BLaER1 treated with 17β-estradiol and CSF1 and Interleukin-3, amounts not matched to agents 10 nM and 100 nM (cell line): ENCODE measurements around the gene ASCL2.
A peak's percentile ranks its signal among the peaks of the same experiment; 100 is the strongest.

Experiments
- H3K27ac ChIP-seq, 11 experiments: shearing (Covaris generic); formaldehyde crosslinking; 2 replicates each; pipeline ENCODE4 v1.8.1; 2022
- H3K27me3 ChIP-seq, 11 experiments: shearing (Covaris generic); formaldehyde crosslinking; 2 replicates each; pipeline ENCODE4 v1.8.1; 2022
- H3K36me3 ChIP-seq, 11 experiments: shearing (Covaris generic); formaldehyde crosslinking; 2 replicates each; pipeline ENCODE4 v1.8.1; 2022
- H3K4me1 ChIP-seq, 10 experiments: shearing (Covaris generic); formaldehyde crosslinking; 2 replicates each; pipeline ENCODE4 v1.8.1; 2022
- H3K4me2 ChIP-seq, 11 experiments: shearing (Covaris generic); formaldehyde crosslinking; 2 replicates each; pipeline ENCODE4 v1.8.1; 2022
- H3K4me3 ChIP-seq, 10 experiments: shearing (Covaris generic); formaldehyde crosslinking; 2 replicates each; pipeline ENCODE4 v1.8.1; 2022
- H3K9ac ChIP-seq, 11 experiments: shearing (Covaris generic); formaldehyde crosslinking; 2 replicates each; pipeline ENCODE4 v1.8.1; 2022
- H3K9me3 ChIP-seq, 11 experiments: shearing (Covaris generic); formaldehyde crosslinking; replicated peaks in 1 of 11; 2 replicates each; pipeline ENCODE4 v1.8.1; 2022
- H4K20me1 ChIP-seq, 11 experiments: shearing (Covaris generic); formaldehyde crosslinking; 2 replicates each; pipeline ENCODE4 v1.8.1; 2022
- Cebpa-rat ChIP-seq, 11 experiments: shearing (Covaris generic); IDR thresholded peaks; 2 replicates each; pipeline ENCODE4 v1.8.1; 2022

Gene ASCL2

GRCh38 chr11:2275334-2276279 is 5.2 kb upstream of the ASCL2 start:
- no peak overlapping the region for H3K27ac ChIP-seq
- H3K36me3 ChIP-seq = no peaks in the 10 kb centered on the region
- H3K4me2 ChIP-seq = no peak overlapping the region
- no peak overlapping the region for H3K4me3 ChIP-seq
- H3K9me3 ChIP-seq = peaks cover 5 to 35% (median 15%) of the 10 kb centered on the region in 11 experiments; a peak in 21 of 22 replicates
- H4K20me1 ChIP-seq = peaks cover 0 to 4% (median 0%) of the 10 kb centered on the region in 11 experiments; a peak in 1 of 22 replicates
- peaks cover 7 to 65% (median 58%) of the 10 kb centered on the region in 11 experiments; a peak in 21 of 22 replicates for H3K27me3 ChIP-seq
- TF ChIP-seq Cebpa-rat (IDR thresholded peaks at IDR 0.05) = no peak
- H3K9ac ChIP-seq = no peak overlapping the region
- H3K4me1 ChIP-seq = peaks cover 0 to 21% (median 7%) of the 10 kb centered on the region in 10 experiments; a peak in 10 of 20 replicates

- Histone ChIP-seq H3K4me3 (no peak overlapping the region), H3K27me3 (peaks cover 9 to 83% (median 75%) of the 10 kb centered on the region in 11 experiments; a peak in 21 of 22 replicates), H3K27ac (no peak overlapping the region), H3K9ac (no peak overlapping the region), H4K20me1 (peaks cover 0 to 5% (median 0%) of the 10 kb centered on the region in 11 experiments; a peak in 1 of 22 replicates), H3K36me3 (no peaks in the 10 kb centered on the region), H3K9me3 (peaks cover 15 to 31% (median 16%) of the 10 kb centered on the region in 11 experiments; a peak in 21 of 22 replicates), H3K4me1 (peaks cover 7 to 32% (median 17%) of the 10 kb centered on the region in 10 experiments), H3K4me2 (no peak overlapping the region)
- TF ChIP-seq Cebpa-rat (IDR thresholded peaks at IDR 0.05) = no peak
Observed at GRCh38 chr11:2273771-2274170, 3.4 kb upstream of the ASCL2 start.

- Histone ChIP-seq H3K27me3 (peaks cover 9 to 88% (median 80%) of the 10 kb centered on the region in 11 experiments; a peak in 21 of 22 replicates), H4K20me1 (peaks cover 0 to 7% (median 0%) of the 10 kb centered on the region in 11 experiments; a peak in 3 of 22 replicates), H3K27ac (no peak overlapping the region), H3K4me2 (no peak overlapping the region), H3K9me3 (peaks cover 15 to 31% (median 16%) of the 10 kb centered on the region in 11 experiments; a peak in 21 of 22 replicates), H3K36me3 (no peaks in the 10 kb centered on the region), H3K4me3 (no peak overlapping the region), H3K9ac (no peak overlapping the region), H3K4me1 (peaks cover 12 to 35% (median 22%) of the 10 kb centered on the region in 10 experiments)
- no peak for TF ChIP-seq Cebpa-rat (IDR thresholded peaks at IDR 0.05)
Observed at GRCh38 chr11:2273311-2273710, 2.9 kb upstream of the ASCL2 start.

DNA sequence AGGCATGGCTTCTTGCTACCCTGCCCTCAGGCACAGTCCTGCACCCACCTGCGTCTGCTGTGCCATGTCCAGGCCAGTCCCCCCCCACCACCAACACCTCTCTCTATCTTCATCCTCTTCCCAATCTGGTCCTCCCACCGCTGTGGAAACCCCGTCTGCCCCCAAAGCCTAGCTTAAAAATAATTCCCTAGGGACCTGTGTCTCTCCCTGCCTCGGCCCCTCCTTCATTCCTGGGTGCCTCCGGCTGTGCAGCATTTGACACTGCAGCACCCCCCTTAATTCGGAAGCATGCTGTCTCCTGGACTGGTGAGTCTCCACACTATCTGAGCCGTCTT is 2.5 kb upstream of the ASCL2 start:
- Histone ChIP-seq H3K27me3 (peaks cover 9 to 92% (median 84%) of the 10 kb centered on the region in 11 experiments; a peak in 21 of 22 replicates), H3K9ac (no peak overlapping the region), H3K27ac (no peak overlapping the region), H3K4me1 (peaks cover 16 to 35% (median 26%) of the 10 kb centered on the region in 10 experiments), H4K20me1 (peaks cover 0 to 11% (median 0%) of the 10 kb centered on the region in 11 experiments; a peak in 4 of 22 replicates), H3K36me3 (no peaks in the 10 kb centered on the region), H3K9me3 (peaks cover 15 to 31% (median 16%) of the 10 kb centered on the region in 11 experiments; a peak in 21 of 22 replicates), H3K4me2 (no peak overlapping the region), H3K4me3 (no peak overlapping the region)
- no peak for TF ChIP-seq Cebpa-rat (IDR thresholded peaks at IDR 0.05)

DNA sequence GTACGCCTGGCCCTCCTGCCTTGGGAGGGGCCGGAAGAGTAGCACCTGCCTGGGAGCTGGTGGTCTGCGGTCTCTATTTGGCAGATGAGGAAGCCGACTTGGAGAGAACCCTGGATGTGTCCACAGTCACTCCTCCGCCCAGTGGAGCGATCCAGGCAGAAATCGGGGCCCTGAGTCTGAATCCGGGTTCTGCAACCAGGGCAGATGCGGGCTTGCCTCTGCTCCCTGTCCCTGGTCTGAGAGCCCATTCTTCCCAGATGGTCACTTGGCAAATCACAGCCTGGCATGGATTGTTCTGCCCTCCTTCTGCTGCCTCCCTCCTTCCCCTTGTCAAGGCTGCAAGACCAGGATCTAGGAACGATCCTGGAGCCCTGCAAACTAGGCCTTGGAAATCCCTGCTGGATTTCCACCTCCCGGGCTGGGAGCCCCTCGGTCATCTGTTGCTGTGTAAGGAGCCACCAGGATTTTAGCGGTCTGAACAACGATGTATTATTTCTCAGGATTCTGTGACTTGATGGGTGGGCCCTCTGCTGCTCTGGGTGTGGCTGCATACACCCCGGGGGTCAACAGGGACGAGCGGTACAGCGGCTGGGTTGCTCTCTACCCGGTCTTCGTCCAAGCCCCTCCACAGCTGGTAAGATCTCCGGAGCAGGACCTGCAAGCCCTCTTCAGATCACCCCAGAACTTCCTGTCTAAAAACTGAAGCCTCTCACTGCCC is 2.0 kb upstream of the ASCL2 start:
- peaks cover 15 to 31% (median 16%) of the 10 kb centered on the region in 11 experiments; a peak in 21 of 22 replicates for H3K9me3 ChIP-seq
- H3K9ac ChIP-seq = no peak overlapping the region
- H3K36me3 ChIP-seq = no peaks in the 10 kb centered on the region
- H3K4me1 ChIP-seq = peaks cover 21 to 35% (median 30%) of the 10 kb centered on the region in 10 experiments
- no peak overlapping the region for H3K4me2 ChIP-seq
- no peak for TF ChIP-seq Cebpa-rat (IDR thresholded peaks at IDR 0.05)
- H3K27ac ChIP-seq = no peak overlapping the region
- H3K27me3 ChIP-seq = peaks cover 9 to 97% (median 89%) of the 10 kb centered on the region in 11 experiments; a peak in 21 of 22 replicates
- H4K20me1 ChIP-seq = peaks cover 0 to 16% (median 0%) of the 10 kb centered on the region in 11 experiments; a peak in 6 of 22 replicates
- no peak overlapping the region for H3K4me3 ChIP-seq

DNA sequence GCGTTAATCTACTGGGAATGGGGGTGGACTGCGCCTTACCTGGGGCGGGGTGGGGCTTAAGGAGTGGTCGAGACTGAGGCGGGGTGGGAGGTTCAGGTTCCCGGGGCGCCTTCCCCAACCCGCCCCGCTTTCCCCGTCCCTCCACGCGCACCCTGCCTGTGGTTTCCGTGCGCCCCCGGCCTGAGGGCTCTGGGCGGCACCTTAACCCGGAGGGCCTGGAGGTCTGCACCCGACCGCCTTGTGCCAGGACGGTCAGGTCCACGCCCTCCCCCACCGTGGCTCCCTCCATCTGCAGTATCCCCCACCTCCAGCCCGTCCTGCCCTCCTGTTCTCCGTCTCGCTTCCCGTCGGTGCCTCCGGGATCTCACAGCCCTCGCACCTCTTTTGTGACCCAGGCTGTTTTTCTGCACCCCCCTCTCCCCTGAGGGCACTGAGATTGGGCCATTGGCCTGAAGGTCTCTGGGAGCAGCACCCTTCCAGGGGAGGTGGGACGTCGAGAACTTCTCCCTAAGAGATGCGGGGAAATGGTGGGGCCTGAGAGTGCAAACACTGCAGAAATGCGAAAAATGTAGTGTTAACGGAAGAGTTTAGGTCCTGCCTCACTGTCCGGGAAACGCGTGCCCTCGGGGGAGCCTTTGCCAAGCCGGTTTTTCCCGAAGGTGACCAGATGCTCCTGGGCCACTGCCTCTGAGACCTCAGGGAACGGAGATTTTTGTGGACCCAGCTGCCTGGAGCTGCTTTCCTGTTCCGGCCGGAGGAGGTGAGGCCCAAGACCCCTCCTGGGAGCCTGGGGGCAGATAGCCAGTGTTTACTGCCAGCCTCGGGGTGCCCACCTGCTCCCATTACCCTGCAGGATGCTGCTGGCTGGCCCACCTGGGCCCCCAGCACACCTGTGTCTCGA is 1.2 kb upstream of the ASCL2 start:
- peaks cover 9 to 99% (median 88%) of the 10 kb centered on the region in 11 experiments; a peak in 21 of 22 replicates for H3K27me3 ChIP-seq
- H3K4me1 ChIP-seq = peaks cover 29 to 36% (median 33%) of the 10 kb centered on the region in 10 experiments
- no peak overlapping the region for H3K4me3 ChIP-seq
- no peak for TF ChIP-seq Cebpa-rat (IDR thresholded peaks at IDR 0.05)
- H4K20me1 ChIP-seq = peaks cover 0 to 24% (median 0%) of the 10 kb centered on the region in 11 experiments; a peak in 6 of 22 replicates
- H3K36me3 ChIP-seq = no peaks in the 10 kb centered on the region
- H3K4me2 ChIP-seq = no peak overlapping the region
- peaks cover 15 to 31% (median 16%) of the 10 kb centered on the region in 11 experiments; a peak in 21 of 22 replicates for H3K9me3 ChIP-seq
- H3K27ac ChIP-seq = no peak overlapping the region
- H3K9ac ChIP-seq = no peak overlapping the region

DNA sequence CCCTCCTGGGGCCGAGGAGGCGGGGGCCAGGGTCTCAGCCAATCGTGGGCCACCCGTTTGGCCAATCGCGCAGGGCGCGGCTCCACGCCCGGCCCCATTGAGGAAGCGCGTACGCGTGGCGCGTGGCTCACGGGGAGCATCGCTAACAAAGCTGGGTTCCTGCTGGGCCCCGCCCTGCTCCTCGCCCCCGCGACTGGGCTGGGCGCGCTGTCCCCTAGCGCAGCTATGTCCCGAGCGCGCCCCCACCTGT is 614 bp upstream of the ASCL2 start:
- Histone ChIP-seq H3K36me3 (no peaks in the 10 kb centered on the region), H3K27ac (no peak overlapping the region), H3K27me3 (peaks cover 9 to 94% (median 86%) of the 10 kb centered on the region in 11 experiments; a peak in 21 of 22 replicates), H3K4me3 (0 out of 20 replicates have a peak overlapping the region, but pooled peaks of 1 of the 10 experiments have one; percentile 51), H3K9me3 (peaks cover 15 to 31% (median 16%) of the 10 kb centered on the region in 11 experiments; a peak in 21 of 22 replicates), H4K20me1 (peaks cover 0 to 30% (median 0%) of the 10 kb centered on the region in 11 experiments; a peak in 6 of 22 replicates), H3K4me1 (peaks cover 35 to 41% (median 38%) of the 10 kb centered on the region in 10 experiments), H3K4me2 (0 out of 22 replicates have a peak overlapping the region, but pooled peaks of 2 of the 11 experiments have one; percentile 63 to 98), H3K9ac (no peak overlapping the region)
- TF ChIP-seq Cebpa-rat (IDR thresholded peaks at IDR 0.05) = no peak
